Neutrophil (primary cell): ENCODE results near the gene CCNG1.
"Not testable (repeated sequence)": the region's sequence is repeated elsewhere in the genome, so short reads cannot be mapped to it uniquely, and the experiment has no call there.

Experiments
- H3K27ac ChIP-seq: fragments of 200-600 bp; sonication (generic); 2 replicates; pipeline ENCODE4 v1.5.1; 2016; ENCODE audit warnings: mild to moderate bottlenecking, moderate library complexity
- H3K27me3 ChIP-seq: fragments of 200-600 bp; sonication (generic); 2 replicates; pipeline ENCODE4 v1.6.0; 2016; ENCODE audit warnings: mild to moderate bottlenecking
- H3K36me3 ChIP-seq: fragments of 200-600 bp; sonication (generic); 2 replicates; pipeline ENCODE4 v1.5.1; 2017
- H3K4me1 ChIP-seq, 2 experiments: fragments of 200-600 bp in 1 of 2; sonication (generic) in 1 of 2; 1 replicate in 1 of 2; 2 replicates in 1 of 2; pipeline versions ENCODE4 v1.5.1 to v1.6.1; 2013 to 2016; ENCODE audit warnings: low read depth in 1 of 2, low read length in 1 of 2, mild to moderate bottlenecking in 1 of 2, moderate library complexity in 1 of 2; ENCODE audit not compliant: control insufficient read depth in 1 of 2, insufficient read depth in 1 of 2
- H3K4me3 ChIP-seq, 2 experiments: fragments of 200-600 bp in 1 of 2; sonication (generic) in 1 of 2; 1 replicate in 1 of 2; 2 replicates in 1 of 2; pipeline ENCODE4 v1.5.1; 2013 to 2016; ENCODE audit warnings: low read depth in 1 of 2, low read length in 1 of 2, mild to moderate bottlenecking in 1 of 2, moderate library complexity in 1 of 2
- H3K9me3 ChIP-seq: fragments of 200-600 bp; sonication (generic); 2 replicates; pipeline ENCODE4 v1.5.1; 2016
- TF ChIP-seq, protein P1 (sequence below): fragments of 200-600 bp; sonication (generic); IDR thresholded peaks from 2 replicates; pipeline ENCODE4 v1.5.1; 2016; ENCODE audit warnings: antibody characterized with exemption

The CCNG1 gene

DNA sequence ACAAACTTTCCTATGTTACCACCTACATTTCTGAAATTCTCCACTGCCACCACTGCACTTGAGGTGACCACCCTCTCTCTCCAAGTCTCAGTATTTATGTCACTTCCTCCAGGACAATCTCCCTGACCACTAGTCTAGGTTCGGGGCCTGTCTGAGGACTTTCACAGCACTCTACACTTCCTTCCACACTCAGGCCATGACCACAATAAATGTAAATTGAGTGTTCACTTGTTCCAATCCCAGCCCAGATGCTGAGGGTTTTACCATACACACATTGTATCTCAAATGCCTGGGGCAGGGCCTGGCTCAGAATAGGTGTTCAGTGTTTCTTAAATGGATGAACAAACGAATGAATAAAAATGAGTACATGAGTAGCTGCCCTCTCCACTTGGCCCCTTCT lies 26.9 kb upstream of the CCNG1 start:
- Histone ChIP-seq H3K4me1 (peaks cover 29 to 30% of the 10 kb centered on the region in 2 experiments), H3K4me3 (no peak overlapping the region), H3K27me3 (peaks cover 15% of the 10 kb centered on the region), H3K27ac (no peak overlapping the region), H3K9me3 (no peaks in the 10 kb centered on the region), H3K36me3 (no peaks in the 10 kb centered on the region)
- TF ChIP-seq, protein P1, sequence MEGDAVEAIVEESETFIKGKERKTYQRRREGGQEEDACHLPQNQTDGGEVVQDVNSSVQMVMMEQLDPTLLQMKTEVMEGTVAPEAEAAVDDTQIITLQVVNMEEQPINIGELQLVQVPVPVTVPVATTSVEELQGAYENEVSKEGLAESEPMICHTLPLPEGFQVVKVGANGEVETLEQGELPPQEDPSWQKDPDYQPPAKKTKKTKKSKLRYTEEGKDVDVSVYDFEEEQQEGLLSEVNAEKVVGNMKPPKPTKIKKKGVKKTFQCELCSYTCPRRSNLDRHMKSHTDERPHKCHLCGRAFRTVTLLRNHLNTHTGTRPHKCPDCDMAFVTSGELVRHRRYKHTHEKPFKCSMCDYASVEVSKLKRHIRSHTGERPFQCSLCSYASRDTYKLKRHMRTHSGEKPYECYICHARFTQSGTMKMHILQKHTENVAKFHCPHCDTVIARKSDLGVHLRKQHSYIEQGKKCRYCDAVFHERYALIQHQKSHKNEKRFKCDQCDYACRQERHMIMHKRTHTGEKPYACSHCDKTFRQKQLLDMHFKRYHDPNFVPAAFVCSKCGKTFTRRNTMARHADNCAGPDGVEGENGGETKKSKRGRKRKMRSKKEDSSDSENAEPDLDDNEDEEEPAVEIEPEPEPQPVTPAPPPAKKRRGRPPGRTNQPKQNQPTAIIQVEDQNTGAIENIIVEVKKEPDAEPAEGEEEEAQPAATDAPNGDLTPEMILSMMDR, result no peak

DNA sequence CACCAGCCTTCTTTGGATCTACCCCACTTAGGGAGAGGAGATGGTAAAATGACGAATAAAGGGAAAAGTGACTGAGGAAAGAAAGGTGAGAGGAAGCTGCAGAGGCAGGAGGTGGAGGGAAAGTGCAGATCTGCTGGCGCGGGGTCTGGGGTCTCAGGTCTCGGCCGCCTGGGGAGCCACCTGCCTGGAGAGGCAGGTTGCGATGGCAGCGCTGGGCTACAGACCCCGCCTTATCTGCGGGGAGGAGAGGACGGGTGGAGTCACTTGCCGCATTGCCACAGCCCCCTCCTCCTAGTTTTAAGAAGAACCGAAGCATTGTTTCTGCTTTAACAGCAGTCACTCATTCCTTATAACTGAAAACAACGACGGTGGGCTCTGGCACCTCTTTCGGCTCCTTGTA lies 21.7 kb upstream of the CCNG1 start:
- H3K4me3 ChIP-seq, H3K9me3 ChIP-seq, H3K36me3 ChIP-seq, H3K27ac ChIP-seq, H3K4me1 ChIP-seq: not testable (repeated sequence)
- peaks cover 26% of the 10 kb centered on the region for H3K27me3 ChIP-seq

DNA sequence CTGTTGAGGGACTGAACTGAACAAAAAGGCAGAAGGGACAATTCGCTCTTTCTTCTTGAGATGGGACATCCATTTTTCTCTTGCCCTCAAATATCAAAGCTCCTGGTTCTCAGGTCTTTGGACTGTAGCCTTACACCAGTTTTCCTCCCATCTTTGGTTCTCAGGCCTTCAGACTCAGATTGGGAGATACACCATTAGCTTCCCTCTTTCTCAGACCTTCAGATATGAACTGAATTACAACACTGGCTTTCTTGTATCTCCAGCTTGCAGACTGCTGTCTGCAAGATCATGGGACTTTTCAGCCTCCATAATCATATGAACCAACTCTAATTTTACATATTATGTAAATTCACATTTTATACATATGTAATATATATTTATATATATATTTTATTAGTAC lies 12.6 kb upstream of the CCNG1 start:
- TF ChIP-seq, protein P1, result no peak

DNA sequence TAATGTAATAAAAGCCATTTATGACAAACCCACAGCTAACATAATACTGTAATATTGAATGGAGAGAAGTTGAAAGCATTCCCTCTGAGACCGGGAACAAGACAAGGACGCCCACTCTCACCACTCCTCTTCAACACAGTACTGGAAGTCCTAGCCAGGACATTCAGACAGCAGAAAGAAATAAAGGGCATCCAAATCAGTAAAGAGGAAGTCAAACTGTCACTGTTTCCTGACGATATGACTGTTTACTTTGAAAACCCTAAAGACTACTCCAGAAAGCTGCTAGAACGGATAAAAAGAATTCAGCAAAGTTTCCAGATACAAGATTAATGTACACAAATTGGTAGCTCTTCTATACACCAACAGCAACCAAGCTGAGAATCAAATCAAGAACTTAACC lies 11.3 kb upstream of the CCNG1 start:
- not testable (repeated sequence) for H3K27ac ChIP-seq, H3K4me3 ChIP-seq, H3K4me1 ChIP-seq, H3K9me3 ChIP-seq, H3K27me3 ChIP-seq, H3K36me3 ChIP-seq

More for the DNA sequence above, 12.6 kb upstream of the CCNG1 start:
- H3K36me3 ChIP-seq, result no peaks in the 10 kb centered on the region
- no peak overlapping the region for H3K4me3 ChIP-seq
- no peak overlapping the region for H3K27ac ChIP-seq
- no peaks in the 10 kb centered on the region for H3K9me3 ChIP-seq
- no peaks in the 10 kb centered on the region for H3K27me3 ChIP-seq
- no peaks in the 10 kb centered on the region for H3K4me1 ChIP-seq

DNA sequence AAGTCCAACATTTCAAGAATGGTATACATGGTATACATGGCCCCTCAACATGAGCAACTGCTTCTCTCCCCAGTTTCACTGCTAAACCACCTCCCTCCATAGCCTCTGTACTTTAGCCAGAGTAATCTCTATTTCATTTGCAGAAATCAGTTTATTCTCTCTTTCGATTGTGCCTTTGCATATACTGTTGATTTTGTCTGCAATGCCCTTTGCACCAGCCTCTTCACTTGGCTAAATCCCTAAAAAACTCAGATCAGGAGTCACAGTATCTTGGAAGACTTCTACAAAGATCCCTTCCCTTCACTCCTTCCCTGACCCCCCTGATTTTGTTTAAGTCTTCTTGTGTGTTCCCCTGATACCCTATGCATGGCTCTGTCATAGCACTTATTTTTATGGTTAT lies 4.9 kb upstream of the CCNG1 start:
- H3K9me3 ChIP-seq, result no peaks in the 10 kb centered on the region
- H3K36me3 ChIP-seq, result no peaks in the 10 kb centered on the region
- H3K27me3 ChIP-seq, result no peaks in the 10 kb centered on the region
- no peak overlapping the region for H3K27ac ChIP-seq
- peaks cover 5 to 6% of the 10 kb centered on the region in 2 experiments for H3K4me1 ChIP-seq
- TF ChIP-seq, protein P1, result no peak
- H3K4me3 ChIP-seq, result no peak overlapping the region

DNA sequence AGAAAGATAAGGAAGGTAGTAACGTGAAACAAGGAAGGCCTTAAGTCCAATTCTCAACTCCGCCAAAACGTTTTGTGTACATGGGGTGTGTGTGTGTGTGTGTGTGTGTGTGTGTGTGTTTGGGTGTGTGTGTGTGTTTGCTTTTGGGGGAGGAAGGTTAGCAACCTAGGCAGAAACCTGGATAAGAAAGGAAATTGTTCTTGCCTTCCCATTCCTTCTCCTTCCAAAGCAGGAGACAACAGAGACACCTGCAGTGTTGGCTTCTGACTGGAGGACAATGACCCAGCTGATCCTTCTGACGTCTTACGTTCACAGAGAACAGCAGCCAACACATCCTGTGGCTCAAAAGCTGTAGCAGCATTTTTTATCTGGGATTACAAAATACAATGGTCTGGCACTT lies 4.1 kb upstream of the CCNG1 start:
- no peak overlapping the region for H3K4me3 ChIP-seq
- no peaks in the 10 kb centered on the region for H3K9me3 ChIP-seq
- TF ChIP-seq, protein P1, result no peak
- peaks cover 11 to 12% of the 10 kb centered on the region in 2 experiments for H3K4me1 ChIP-seq
- no peaks in the 10 kb centered on the region for H3K36me3 ChIP-seq
- no peak overlapping the region for H3K27ac ChIP-seq
- no peaks in the 10 kb centered on the region for H3K27me3 ChIP-seq

DNA sequence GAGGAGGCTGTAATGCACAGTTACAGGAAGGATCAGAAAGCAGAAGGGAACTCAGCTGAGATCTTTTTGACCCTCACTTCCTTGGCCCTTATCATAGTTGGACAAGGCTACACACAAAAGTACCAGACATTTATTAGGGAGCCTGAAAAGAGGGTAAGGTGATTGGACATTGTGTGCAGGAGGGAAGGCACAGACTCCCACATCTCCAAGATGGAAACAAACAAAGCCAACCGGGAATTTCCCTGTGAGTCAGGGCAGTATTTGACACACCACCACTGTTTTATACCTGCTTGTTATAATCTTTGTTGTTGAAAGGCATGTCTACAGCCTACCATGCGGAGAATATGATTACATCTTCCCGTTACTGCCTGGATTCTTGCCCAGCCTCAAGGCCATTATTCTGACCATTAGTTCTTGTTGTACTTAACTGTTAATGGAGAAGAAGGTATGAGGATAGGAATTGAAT lies 3.0 kb upstream of the CCNG1 start:
- H3K4me1 ChIP-seq, result peaks cover 19 to 22% of the 10 kb centered on the region in 2 experiments
- H3K9me3 ChIP-seq, result no peaks in the 10 kb centered on the region
- H3K36me3 ChIP-seq, result no peaks in the 10 kb centered on the region
- H3K27ac ChIP-seq, result no peak overlapping the region
- no peak overlapping the region for H3K4me3 ChIP-seq
- no peaks in the 10 kb centered on the region for H3K27me3 ChIP-seq
- TF ChIP-seq, protein P1, result no peak
